NCI-H526 (cell line): ENCODE measurements around the gene DYRK1A.

ENCODE experiments used
- DNase-seq, 2 experiments: peaks; one replicate each; lab custom pipeline; 2025; lab: John Stamatoyannopoulos, UW

Gene DYRK1A

GRCh38 chr21:37365517-37366481 lies 774 bp upstream of the DYRK1A start:
- peak; percentile 37 to 83 for DNase-seq

- peak in 1 of 2 experiments; percentile 51 for DNase-seq
Observed at GRCh38 chr21:37367336-37367702, 746 bp downstream of the DYRK1A start.

GRCh38 chr21:37367703-37368540 lies 1.3 kb downstream of the DYRK1A start:
- DNase-seq, result peak in 1 of 2 experiments; percentile 39

- DNase-seq, result no peak
Observed at GRCh38 chr21:37368541-37369279, 2.1 kb downstream of the DYRK1A start.

GRCh38 chr21:37369307-37369854 lies 2.8 kb downstream of the DYRK1A start:
- DNase-seq, result no peak

- DNase-seq, result no peak
Observed at GRCh38 chr21:37370152-37371040, 3.8 kb downstream of the DYRK1A start.

- DNase-seq, result no peak
Observed at GRCh38 chr21:37371041-37371397, 4.4 kb downstream of the DYRK1A start.

GRCh38 chr21:37372127-37372731 lies 5.7 kb downstream of the DYRK1A start:
- no peak for DNase-seq

GRCh38 chr21:37372951-37373350 lies 6.4 kb downstream of the DYRK1A start:
- no peak for DNase-seq

- DNase-seq, result no peak
Observed at GRCh38 chr21:37373539-37373938, 7.0 kb downstream of the DYRK1A start.

GRCh38 chr21:37374027-37374426 lies 7.5 kb downstream of the DYRK1A start:
- no peak for DNase-seq

GRCh38 chr21:37375866-37376574 lies 9.4 kb downstream of the DYRK1A start:
- DNase-seq, result no peak

- DNase-seq, result no peak
Observed at GRCh38 chr21:37378700-37379139, 12.1 kb downstream of the DYRK1A start.

GRCh38 chr21:37380349-37381323 lies 14.1 kb downstream of the DYRK1A start:
- peak; percentile 42 to 57 for DNase-seq

- DNase-seq, result no peak
Observed at GRCh38 chr21:37381883-37382585, 15.5 kb downstream of the DYRK1A start.

GRCh38 chr21:37383086-37383485 lies 16.5 kb downstream of the DYRK1A start:
- no peak for DNase-seq

- no peak for DNase-seq
Observed at GRCh38 chr21:37383784-37384311, 17.3 kb downstream of the DYRK1A start.

- no peak for DNase-seq
Observed at GRCh38 chr21:37384416-37384815, 17.8 kb downstream of the DYRK1A start.
